HG02840 (cell line): ENCODE measurements around the gene SLC13A3.
"Not testable (repeated sequence)": the region's sequence is repeated elsewhere in the genome, so short reads cannot be mapped to it uniquely, and the experiment has no call there.

Experiments used
- ATAC-seq: cut with Tn5 transposase; IDR thresholded peaks from one replicate; pipeline ENCODE4 v1.9.1; 2021; ENCODE audit warnings: mild to moderate bottlenecking, moderate library complexity, moderate number of reproducible peaks; ENCODE audit not compliant: unreplicated experiment, low FRiP score

SLC13A3 gene

DNA sequence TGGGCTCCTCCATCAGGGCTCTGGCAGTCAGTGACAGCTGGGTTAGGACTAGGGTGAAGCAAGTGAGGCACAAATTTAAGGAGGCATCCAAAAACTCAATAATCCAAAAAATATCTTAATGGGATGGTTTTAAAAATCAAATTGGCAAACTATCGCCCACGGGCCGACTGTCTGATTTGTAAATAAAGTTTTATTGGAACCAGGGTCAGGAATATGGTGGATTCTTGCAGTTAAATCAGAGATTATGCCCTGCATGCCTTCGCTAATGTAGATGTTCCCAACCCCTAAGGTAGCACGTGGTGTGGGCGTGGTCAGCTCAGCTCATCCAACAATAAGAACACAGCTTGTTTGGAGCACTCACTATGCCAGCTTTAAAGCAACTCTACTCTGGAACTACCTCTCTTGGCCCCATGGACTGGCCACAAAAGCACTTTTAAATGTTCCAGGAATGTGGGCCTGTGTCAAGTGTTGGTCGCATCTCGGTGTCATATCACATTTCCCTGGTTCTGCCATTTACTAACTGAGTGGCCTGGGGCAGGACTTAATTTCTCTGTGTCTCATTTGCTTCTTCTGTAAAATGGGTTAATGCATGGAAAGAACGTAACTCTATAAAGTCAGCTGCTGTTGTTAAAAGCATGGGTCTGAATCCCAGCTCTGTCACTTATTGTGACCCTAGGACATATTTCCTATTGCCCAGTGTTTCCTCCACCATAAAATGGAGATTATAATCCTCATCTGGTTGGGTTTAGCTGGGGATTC lies 31.0 kb upstream of the SLC13A3 start:
- no peak for ATAC-seq

DNA sequence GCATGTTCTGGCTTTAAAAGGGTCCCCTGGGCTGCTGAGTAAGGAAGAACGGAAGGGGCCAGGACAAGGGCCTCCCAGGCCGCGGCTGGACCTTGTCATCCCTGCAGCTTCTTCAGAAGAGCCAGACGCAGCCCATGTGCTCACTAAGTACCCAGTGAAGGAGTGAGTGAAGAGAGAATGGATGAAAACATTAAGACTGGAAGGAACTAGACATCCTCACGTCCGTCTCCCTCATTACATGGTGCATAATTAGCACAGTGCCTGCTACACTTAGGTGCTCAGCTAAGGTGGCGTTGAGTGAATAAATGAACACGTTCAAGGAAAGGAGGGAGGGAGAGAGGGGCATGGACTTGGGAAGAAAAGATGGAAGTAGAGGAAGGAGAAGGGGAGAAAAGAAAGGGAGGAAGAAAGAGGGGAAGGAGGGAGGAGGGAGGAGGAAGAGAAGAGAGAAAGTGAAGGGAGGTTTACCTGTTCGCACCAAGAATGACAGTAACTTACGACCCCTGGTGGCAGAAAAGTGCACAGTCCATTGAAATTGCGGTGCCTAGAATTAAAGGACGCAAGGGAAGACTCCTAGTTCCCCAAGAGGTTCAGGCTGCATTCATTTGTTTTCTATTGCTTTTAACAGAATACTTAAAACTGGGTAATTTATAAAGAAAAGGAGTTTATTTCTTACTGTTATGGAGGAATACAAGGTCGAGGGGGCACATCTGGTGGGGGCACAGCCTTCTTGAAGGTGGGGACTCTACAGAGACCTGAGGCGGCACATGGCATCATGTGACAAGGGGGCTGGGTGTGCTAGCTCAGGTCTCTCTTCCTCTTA lies 30.0 kb upstream of the SLC13A3 start:
- ATAC-seq = no peak

DNA sequence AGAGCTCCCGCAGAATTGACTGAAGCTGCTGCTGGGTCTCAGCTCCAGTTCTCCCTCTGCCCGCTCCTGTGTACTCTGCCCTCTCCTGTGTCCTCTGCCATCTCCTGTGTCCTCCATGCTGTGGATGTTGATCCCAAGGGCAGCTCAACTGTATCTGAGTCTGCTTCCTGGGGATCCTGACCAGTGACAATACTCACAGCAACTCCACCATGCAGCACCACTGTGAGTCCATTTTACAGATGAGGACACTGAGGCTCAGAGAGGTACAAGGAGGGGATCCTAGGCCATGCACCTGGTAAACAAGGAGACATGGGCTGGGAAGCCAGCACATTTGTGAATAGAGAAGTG lies 29.4 kb upstream of the SLC13A3 start:
- ATAC-seq = no peak

DNA sequence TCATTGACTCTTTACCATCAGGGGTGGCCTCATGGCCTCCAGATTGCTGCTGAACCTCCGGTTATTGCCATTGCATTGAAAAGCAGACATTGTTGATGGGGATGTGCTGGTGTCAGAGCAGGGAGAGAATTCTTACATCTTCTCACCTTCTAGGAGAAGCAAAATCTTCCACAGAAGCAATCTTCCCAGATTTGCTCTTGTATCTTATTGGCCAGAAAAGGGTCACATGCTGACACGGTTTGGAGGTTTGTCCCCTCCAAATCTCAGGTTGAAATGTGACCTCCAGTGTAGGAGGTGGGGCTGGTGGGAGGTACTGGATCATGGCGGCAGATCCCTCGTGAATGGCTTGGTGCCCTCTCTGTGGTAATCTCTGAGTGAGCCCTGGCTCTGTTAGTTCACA lies 27.3 kb upstream of the SLC13A3 start:
- ATAC-seq = no peak

DNA sequence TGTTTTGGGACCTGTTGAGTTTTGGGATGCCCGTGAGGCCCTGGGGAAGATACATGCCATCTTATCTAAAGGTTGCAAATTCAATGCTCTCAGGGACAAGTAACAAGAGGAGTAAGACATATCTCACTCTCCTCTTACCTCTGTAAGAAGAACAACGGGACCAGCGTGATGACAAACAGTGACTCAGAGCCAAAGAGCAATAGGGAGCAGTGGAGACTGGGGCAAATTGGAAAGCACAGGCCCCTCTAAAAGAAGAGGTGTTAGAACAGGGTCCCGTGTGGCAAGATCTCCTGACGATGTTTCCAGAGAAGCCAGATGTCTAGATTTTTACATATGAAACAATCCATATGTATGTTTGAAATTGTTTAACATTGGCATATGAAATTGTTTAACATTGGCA lies 26.3 kb upstream of the SLC13A3 start:
- ATAC-seq = no peak

DNA sequence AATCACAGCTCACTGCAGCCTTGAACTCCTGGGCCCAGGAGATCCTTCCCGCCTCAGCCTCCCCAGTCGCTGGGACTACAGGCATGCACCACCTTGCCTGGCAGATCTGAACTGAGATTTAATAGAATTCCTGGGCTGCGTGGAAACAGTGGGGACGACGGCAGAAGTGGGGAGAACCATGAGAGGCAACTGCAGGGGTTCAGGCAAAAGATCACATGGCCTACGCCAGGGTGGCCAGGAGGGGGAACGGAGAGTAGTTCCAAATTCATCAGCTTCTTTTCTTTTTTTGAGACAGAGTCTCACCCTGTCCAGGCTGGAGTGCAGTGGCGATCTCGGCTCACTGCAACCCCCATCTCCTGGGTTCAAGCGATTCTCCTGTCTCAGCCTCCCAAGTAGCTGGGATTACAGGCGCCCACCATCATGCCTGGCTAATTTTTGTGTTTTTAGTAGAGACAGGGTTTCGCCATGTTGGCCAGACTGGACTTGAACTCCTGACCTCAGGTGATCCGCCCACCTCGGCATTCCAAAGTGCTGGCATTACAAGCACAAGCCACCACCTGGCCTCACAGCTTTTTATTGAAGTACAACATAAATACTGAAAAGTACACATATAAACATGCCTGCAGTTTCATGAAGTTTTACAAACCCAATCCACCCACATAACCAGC lies 25.5 kb upstream of the SLC13A3 start:
- ATAC-seq = not testable (repeated sequence)

DNA sequence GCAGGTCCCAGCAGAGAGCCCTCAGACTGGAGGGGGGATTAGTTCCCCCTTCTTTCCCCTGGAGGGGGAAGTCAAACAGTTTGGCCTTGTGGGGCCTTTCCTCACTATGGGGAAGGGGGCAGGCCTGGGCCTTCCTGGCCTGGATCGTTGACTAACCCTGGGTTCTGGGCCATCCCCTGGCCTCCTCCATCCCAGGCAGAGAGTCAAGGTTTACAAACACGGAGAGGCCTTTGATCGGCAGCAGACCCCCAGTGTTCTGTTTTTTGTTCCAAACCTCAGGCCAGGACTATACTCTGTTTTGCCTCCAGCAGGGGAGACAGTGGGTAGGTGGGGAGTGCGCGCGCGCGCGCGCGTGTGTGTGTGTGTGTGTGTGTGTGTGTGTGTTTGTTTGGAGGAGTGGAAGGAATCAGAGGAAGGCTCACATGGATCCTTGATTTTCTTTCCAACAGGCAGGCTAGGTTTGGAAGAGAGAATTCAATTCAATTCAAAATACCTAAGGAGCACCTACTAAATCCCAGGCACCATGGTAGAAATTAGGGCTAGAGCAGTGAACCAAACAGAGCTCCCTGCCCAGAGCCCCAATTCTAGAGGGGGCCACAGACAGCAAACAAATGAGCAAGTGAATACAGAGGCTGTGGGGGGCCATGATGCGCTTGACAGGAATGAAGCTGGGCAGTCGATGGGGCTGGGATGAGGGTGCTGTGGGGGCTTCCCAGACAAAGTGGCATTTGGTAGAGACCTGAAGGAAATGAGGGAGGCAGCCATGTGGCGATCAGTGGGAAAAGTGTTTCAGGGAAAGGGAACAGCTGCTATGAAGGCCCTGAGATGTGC lies 23.2 kb upstream of the SLC13A3 start:
- no peak for ATAC-seq

DNA sequence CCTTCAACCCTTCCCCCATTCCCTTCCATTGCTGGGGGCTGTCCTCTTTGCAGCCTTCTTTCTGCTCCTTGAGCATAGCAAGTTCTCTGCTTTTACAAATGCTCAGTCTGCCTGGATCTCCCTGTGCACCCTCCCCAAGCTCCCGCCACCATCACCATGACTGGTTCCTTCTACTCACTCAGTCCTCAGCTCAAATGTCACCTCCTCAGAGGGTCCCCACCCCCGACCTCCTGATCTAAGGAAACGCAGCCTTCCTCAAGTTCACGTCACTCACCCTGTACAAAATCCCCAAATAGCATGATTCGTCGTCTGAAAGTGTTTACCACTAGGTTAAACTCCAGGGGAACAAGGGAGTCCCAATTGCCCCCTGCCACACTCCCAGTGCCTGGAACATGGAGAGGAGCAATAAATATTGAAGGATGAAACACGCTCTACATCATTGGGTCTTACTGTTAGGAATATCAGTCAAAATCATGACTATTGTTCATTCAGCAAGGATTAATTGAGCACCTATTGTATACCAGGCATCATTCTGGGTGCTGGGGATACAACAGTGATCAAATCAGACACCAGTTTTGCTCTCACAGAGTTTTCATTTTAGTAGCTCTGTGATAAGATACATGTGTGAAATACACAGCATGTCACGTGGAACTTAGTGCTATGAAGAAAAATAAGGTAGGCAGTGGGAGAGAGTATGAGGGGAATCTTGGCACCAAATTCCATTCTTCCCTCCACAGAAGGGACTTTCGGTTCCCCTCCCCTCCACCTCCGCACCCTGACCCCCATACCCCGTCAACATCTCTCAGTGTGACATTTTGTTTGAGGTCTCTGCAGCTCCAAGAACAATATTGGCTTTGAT lies 22.4 kb upstream of the SLC13A3 start:
- no peak for ATAC-seq

DNA sequence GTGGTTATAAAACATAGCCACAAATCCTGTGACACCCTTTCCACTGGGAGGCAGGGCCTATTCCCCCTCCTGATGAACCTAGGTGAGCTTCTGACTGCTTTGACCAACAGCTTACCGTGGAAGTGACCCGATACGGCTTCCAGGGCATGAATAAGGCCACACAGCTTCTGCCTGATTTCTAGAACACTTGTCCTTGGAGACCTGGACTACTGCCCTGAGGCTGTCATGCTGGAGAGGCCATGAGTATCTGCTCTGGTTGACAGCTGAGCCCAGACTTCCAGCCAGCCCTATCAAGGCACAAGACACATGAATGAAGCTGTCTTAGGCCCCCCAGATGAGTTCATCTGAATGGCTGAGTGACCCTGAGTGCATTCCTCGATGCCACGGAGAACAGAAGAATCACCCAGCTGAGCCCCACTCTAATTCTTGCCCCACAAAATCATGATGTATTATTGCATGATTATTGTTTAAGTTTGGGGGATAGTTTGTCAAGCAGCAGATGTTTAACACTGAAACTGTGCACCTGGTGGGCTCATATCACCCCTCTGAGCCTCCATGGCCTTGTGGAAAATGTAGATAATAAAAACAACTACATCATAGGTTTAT lies 21.4 kb upstream of the SLC13A3 start:
- ATAC-seq = no peak

DNA sequence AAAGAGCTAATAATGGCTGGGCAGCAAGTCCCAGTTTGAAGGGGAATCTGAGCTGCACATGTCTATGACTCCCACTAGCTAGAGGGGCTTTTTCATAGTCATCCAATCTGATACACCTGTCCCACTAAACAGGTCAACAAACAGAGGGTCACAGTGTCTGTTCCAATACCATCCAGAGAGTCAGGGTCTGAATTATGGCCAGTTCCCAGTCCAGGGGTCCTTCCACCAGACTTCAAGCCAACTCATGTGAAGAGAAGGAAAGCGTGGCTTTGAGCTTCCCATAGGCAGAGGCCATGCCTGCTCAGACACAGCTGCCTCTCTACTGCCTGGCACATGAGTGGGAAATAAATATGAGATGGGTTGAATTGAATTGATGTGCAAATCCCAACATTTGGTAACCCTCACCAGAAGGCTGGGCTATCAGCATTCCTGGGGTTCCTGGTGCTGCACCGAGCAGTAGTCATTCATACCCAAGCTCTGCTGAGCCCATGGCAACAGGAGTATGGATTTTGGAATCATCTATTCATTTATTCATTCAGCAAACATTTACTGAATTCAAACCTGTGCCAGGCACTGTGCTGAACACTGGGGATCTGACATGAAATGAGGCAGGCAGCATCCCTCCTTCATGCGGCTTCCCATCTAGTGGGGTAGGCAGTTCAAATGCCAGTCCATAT lies 20.7 kb upstream of the SLC13A3 start:
- ATAC-seq = no peak

DNA sequence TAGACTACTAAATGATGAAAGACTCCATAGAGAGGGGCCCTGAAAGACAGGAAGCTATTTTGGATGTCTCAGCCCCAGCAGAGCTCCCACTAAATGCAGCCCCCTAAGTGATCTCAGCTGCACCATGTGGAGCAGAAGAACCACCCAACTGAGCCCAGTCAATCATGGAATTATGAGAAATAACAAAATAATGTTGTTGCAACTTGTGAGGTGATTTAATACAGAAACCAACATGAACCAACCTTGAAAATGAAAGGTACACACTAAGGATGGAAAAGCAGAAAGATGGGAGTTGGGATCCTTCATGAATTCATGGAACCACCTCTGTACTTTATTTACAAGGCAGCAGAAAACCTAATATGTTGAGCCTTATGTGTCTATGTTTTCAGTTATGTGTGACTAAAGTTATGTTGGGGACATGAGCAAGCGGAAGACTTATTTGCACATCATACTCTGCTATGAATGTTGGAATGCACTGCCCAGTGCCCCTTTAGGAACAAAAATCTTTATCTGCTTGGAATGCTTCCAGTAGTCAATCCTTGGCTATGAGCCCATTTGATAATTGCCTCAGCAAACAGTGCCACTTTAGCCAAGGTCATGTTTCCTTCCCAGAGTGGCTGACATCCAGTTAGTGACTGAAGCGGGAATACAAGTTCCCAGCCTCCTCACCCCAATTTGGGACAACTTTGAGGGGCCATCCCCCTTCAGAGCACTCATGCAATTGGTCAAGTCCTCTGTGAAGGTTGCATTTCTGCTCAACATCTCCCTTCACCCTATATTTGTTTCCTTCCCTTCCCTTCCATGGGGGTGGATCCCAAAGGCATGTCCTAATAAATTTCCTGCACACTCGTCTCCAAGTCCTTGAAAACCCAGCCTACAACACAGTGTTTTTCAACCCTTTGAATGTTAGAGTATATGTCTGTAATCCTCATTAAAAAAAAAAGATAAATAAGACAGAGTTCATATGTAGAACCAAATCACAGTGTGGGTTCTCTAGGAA lies 19.6 kb upstream of the SLC13A3 start:
- no peak for ATAC-seq

DNA sequence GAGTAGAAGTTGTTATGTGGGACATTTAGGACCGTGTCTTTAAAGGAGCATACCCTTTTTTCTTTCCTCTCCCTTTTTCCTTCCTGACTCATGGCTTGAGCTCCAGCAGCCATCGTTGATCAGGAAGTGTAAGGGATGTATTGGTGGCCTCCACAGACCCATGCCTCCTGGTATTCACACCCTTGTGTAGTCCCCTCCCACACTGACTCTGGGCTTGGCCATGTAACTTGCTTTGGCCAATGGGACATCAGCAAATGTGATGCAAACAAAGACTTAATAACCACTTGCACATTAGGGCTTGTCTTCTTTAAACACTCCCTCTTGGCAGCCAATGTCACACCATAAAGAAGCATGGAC lies 18.9 kb upstream of the SLC13A3 start:
- no peak for ATAC-seq

DNA sequence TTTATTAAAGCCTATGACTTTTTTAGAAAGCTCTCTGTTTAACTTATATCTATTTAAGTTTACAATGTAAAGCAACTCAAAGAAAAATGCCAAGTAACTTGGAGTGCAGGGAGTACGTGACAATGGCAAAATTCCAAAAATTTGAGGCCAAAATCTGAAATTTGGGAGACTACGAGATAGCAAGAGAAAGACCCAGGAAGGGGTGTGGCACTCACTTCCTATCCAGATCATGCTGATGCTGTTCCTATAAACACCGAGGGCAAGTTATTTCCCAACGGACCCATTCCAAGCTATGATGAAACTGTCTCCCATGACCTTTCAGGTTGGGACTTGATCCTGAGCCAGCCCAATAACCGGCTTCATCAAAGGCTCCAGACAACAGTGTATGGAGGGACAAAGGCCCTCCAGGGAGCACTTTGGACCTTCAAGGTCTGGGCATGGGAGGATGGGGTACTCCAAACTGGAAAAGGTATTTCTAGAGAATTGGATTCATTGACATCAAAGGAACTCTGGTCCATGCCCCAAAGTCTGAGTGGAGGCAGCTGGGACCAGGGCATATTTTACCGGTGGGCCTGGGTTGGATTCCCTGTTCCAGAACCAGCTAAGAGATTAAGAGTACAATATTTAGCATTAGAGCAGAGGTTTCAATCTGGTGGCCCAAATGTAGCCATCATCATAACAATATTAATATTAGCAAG lies 15.7 kb upstream of the SLC13A3 start:
- no peak for ATAC-seq

DNA sequence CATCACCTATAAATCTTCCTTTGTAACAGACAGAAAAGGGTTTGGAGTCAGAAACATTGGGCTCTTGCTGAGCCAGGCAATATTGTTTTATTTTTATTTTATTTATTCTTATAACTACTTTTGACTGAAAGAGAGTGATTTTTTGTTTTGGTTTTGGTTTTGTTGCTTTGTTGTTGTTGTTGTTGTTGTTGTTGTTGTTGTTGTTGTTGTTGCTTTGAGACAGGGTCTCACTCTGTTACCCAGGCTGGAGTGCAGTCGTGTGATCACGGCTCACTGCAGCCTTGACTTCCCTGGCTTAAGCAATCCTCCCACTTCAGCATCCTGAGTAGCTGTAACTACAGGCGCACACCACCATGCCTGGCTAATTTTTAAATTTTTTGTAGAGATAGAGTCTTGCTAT lies 15.0 kb upstream of the SLC13A3 start:
- no peak for ATAC-seq

DNA sequence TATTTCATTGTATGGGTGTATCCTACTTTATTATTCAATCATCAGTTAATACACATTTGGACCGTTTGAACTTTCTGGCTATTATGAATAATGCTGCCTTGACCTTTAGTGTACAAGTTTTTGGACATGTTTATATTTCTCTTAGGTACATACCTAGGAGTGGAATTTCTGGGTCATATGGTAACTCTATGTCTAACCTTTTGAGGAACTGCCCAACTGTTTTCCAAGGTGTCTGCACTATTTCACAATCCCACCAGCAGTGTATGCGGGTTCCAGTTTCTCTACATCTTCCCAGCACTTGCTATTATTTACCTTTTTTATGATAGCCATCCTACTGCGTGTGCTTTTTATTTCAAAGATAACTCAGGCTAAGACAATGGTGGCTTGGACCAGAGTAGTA lies 14.3 kb upstream of the SLC13A3 start:
- ATAC-seq = no peak

DNA sequence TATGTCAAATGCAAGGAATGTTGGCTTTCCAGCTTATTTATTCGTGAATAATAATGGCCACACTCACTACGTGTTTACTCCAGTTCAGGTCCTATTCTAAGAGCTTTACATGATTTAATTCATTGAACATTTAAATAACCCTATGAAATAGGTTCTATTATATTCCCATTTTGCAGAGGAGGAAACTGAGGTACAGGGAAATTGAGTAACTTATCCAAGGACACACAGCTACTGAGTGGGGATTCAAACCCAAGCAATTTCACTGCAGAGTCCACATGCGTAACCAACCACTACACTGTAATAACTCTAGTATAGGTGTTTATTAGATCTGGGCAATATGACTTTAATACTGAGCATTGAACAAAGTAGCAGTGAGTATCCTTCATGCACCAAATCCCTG lies 12.3 kb upstream of the SLC13A3 start:
- no peak for ATAC-seq

DNA sequence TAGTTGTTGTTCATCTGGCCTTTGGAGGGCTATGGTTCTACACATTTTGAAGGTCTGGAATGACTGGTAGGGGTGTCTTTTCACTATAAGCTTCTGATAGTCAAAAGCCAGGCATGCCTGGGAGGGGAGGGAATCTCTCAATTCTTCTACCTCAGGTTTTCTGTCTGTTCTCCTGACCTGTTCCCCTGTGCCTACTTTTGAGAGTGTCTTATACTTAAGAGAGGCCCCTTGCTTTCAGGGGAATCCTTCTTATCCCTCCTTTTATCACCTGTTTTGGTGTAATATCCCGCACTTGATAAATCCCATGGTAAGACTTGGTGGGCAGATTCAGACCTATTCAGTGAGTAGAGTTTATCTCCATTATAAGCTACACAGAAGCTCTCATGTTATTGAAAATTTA lies 10.4 kb upstream of the SLC13A3 start:
- no peak for ATAC-seq
